ENCODE data around the gene MOV10. TPM values are rescaled to one million over a fixed set of nuclear protein-coding genes. Genes with fewer than 3 reads are reported as not detected.

MOV10 gene
- polyA plus RNA-seq, 1 of the 3 experiments (the other 2 are of a cell fraction) = 87.4 TPM

DNA sequence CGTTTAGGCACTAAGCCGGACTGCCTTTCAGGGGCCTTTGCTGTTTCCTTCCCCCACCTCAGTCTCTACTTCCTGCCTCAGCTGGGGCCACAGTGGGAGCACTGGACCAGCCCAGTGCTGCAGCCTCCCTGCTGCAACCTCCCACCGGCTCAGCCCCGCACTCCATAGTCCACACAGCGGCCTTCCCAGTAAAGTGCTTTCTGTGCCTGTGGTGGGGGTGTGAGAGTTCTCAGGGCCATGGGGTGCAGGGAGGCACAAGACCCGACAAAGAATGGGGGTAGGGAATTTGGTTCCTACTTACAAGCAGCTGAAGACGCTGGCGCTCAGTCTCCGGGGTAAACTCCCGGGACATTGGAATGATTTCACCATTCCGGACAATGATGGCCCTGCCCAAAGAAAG lies 37.2 kb downstream of the MOV10 start:
- no peak for DNase-seq
- no peaks in the 10 kb centered on the region for H3K9me3 ChIP-seq
- CTCF ChIA-PET = interaction anchor here (0.6 to 6.2 kb wide), 5 partner anchors 93 to 699 kb away, joined by 3 to 47 read pairs (median 4); no protein-coding TSS in a partner anchor

DNA sequence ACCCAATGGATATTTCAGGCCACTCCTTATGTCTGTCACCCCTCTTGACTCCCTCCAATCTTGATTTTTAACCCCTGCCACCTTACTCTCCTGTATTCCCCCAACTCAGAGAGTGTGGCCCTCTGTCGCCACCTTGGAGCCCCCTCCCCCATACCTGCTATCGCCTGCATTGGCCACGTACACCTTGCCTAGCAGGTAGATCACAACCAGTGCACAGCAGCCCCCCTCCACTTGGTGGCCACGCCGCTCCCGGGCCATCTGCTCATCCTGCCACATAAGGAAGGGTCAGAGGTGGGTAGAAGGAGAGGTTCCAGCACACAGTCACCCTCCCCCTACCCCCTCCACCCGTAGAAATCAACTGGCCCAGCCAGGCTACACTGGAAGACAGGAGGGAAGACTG lies 37.7 kb downstream of the MOV10 start:
- H4K20me1 ChIP-seq (ENCODE audit: insufficient read depth) = no peaks in the 10 kb centered on the region
- no peak overlapping the region for H3K9ac ChIP-seq
- ChIA-PET CTCF (interaction anchor here (1.2 to 6.2 kb wide), 4 partner anchors 9 to 321 kb away, joined by 4 to 47 read pairs (median 18); no protein-coding TSS in a partner anchor), POLR2A (no interaction called here)
- no peaks in the 10 kb centered on the region for H3K9me2 ChIP-seq
- no peaks in the 10 kb centered on the region for H3K36me3 ChIP-seq (replicated peaks in 1 of 2; ENCODE audit: control insufficient read depth in 1 of 2, insufficient read depth in 2 of 2, low read length in 1 of 2)
- H2AFZ ChIP-seq (ENCODE audit: low read depth) = no peak overlapping the region
- no peaks in the 10 kb centered on the region for H3K27me3 ChIP-seq (ENCODE audit: insufficient read depth)
- peaks cover 9% of the 10 kb centered on the region for H3F3A ChIP-seq (replicated peaks; ENCODE audit: insufficient read depth)
- H3K4me1 ChIP-seq (ENCODE audit: control insufficient read depth in 1 of 2, insufficient read depth in 2 of 2, low read depth in 1 of 2, low read length in 1 of 2) = peaks cover 0 to 21% of the 10 kb centered on the region in 2 experiments; a peak in 1 of 4 replicates
- H3K4me2 ChIP-seq = no peak overlapping the region
- H3K79me2 ChIP-seq (ENCODE audit: insufficient read depth) = no peaks in the 10 kb centered on the region
- no peak overlapping the region for H3K4me3 ChIP-seq (ENCODE audit: low read depth in 2 of 2, low read length in 1 of 2)
- DNase-seq = no peak
- H3K9me3 ChIP-seq = no peaks in the 10 kb centered on the region
- H3K27ac ChIP-seq (ENCODE audit: low read depth in 2 of 2, low read length in 1 of 2) = no peak overlapping the region
- 88% methylated on average over 7 of the region's 7 CpGs for WGBS (ENCODE audit: low lambda C conversion rate)
- TF ChIP-seq, protein P1, sequence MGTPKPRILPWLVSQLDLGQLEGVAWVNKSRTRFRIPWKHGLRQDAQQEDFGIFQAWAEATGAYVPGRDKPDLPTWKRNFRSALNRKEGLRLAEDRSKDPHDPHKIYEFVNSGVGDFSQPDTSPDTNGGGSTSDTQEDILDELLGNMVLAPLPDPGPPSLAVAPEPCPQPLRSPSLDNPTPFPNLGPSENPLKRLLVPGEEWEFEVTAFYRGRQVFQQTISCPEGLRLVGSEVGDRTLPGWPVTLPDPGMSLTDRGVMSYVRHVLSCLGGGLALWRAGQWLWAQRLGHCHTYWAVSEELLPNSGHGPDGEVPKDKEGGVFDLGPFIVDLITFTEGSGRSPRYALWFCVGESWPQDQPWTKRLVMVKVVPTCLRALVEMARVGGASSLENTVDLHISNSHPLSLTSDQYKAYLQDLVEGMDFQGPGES (IDR thresholded peaks at IDR 0.05; ENCODE audit: low read depth, low read length) = no peak
- TF ChIP-seq, protein P2, sequence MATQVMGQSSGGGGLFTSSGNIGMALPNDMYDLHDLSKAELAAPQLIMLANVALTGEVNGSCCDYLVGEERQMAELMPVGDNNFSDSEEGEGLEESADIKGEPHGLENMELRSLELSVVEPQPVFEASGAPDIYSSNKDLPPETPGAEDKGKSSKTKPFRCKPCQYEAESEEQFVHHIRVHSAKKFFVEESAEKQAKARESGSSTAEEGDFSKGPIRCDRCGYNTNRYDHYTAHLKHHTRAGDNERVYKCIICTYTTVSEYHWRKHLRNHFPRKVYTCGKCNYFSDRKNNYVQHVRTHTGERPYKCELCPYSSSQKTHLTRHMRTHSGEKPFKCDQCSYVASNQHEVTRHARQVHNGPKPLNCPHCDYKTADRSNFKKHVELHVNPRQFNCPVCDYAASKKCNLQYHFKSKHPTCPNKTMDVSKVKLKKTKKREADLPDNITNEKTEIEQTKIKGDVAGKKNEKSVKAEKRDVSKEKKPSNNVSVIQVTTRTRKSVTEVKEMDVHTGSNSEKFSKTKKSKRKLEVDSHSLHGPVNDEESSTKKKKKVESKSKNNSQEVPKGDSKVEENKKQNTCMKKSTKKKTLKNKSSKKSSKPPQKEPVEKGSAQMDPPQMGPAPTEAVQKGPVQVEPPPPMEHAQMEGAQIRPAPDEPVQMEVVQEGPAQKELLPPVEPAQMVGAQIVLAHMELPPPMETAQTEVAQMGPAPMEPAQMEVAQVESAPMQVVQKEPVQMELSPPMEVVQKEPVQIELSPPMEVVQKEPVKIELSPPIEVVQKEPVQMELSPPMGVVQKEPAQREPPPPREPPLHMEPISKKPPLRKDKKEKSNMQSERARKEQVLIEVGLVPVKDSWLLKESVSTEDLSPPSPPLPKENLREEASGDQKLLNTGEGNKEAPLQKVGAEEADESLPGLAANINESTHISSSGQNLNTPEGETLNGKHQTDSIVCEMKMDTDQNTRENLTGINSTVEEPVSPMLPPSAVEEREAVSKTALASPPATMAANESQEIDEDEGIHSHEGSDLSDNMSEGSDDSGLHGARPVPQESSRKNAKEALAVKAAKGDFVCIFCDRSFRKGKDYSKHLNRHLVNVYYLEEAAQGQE (IDR thresholded peaks at IDR 0.05; ENCODE audit: low read depth, low read length) = no peak
- no peak for TF ChIP-seq JUND (IDR thresholded peaks at IDR 0.05)
- no peak for TF ChIP-seq POLR2AphosphoS5 (IDR thresholded peaks at IDR 0.05; ENCODE audit: low read depth, low read length)
- TF ChIP-seq, protein P3, sequence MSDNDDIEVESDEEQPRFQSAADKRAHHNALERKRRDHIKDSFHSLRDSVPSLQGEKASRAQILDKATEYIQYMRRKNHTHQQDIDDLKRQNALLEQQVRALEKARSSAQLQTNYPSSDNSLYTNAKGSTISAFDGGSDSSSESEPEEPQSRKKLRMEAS (IDR thresholded peaks at IDR 0.05; ENCODE audit: low read depth) = no peak
- TF ChIP-seq, protein P4, sequence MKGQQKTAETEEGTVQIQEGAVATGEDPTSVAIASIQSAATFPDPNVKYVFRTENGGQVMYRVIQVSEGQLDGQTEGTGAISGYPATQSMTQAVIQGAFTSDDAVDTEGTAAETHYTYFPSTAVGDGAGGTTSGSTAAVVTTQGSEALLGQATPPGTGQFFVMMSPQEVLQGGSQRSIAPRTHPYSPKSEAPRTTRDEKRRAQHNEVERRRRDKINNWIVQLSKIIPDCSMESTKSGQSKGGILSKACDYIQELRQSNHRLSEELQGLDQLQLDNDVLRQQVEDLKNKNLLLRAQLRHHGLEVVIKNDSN (IDR thresholded peaks at IDR 0.05; ENCODE audit: borderline replicate concordance, low read depth) = no peak
- TF ChIP-seq FOSL2 (IDR thresholded peaks at IDR 0.05; ENCODE audit: borderline replicate concordance, low read depth) = no peak
- no peak for TF ChIP-seq TEAD4 (IDR thresholded peaks at IDR 0.05; ENCODE audit: borderline replicate concordance, insufficient read depth)
- no peak for TF ChIP-seq FOXM1 (IDR thresholded peaks at IDR 0.05; ENCODE audit: low read depth)
- TF ChIP-seq, protein P5, sequence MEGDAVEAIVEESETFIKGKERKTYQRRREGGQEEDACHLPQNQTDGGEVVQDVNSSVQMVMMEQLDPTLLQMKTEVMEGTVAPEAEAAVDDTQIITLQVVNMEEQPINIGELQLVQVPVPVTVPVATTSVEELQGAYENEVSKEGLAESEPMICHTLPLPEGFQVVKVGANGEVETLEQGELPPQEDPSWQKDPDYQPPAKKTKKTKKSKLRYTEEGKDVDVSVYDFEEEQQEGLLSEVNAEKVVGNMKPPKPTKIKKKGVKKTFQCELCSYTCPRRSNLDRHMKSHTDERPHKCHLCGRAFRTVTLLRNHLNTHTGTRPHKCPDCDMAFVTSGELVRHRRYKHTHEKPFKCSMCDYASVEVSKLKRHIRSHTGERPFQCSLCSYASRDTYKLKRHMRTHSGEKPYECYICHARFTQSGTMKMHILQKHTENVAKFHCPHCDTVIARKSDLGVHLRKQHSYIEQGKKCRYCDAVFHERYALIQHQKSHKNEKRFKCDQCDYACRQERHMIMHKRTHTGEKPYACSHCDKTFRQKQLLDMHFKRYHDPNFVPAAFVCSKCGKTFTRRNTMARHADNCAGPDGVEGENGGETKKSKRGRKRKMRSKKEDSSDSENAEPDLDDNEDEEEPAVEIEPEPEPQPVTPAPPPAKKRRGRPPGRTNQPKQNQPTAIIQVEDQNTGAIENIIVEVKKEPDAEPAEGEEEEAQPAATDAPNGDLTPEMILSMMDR (IDR thresholded peaks at IDR 0.05) = no peak
- TF ChIP-seq, protein P6, sequence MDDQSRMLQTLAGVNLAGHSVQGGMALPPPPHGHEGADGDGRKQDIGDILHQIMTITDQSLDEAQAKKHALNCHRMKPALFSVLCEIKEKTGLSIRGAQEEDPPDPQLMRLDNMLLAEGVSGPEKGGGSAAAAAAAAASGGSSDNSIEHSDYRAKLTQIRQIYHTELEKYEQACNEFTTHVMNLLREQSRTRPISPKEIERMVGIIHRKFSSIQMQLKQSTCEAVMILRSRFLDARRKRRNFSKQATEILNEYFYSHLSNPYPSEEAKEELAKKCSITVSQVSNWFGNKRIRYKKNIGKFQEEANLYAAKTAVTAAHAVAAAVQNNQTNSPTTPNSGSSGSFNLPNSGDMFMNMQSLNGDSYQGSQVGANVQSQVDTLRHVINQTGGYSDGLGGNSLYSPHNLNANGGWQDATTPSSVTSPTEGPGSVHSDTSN (IDR thresholded peaks at IDR 0.05) = no peak
- TF ChIP-seq NRF1 (IDR thresholded peaks at IDR 0.05; ENCODE audit: low read depth, low read length) = no peak
- no peak for TF ChIP-seq TAF1 (IDR thresholded peaks at IDR 0.05; ENCODE audit: borderline replicate concordance, low read depth, low read length)
- TF ChIP-seq NFIC (IDR thresholded peaks at IDR 0.05; ENCODE audit: borderline replicate concordance) = no peak
- no peak for TF ChIP-seq SIN3A (IDR thresholded peaks at IDR 0.05; ENCODE audit: borderline replicate concordance, low read depth, low read length)

More for the DNA sequence above, 37.2 kb downstream of the MOV10 start:
- Histone ChIP-seq H3K4me2 (no peak overlapping the region), H3K27ac (ENCODE audit: low read depth in 2 of 2, low read length in 1 of 2) (no peak overlapping the region), H3K4me1 (ENCODE audit: control insufficient read depth in 1 of 2, insufficient read depth in 2 of 2, low read depth in 1 of 2, low read length in 1 of 2) (peaks cover 0 to 21% of the 10 kb centered on the region in 2 experiments; a peak in 1 of 4 replicates), H3K9ac (no peak overlapping the region), H3F3A (replicated peaks; ENCODE audit: insufficient read depth) (peaks cover 6% of the 10 kb centered on the region), H3K79me2 (ENCODE audit: insufficient read depth) (peaks cover 2% of the 10 kb centered on the region), H3K4me3 (ENCODE audit: low read depth in 2 of 2, low read length in 1 of 2) (no peak overlapping the region), H4K20me1 (ENCODE audit: insufficient read depth) (no peaks in the 10 kb centered on the region), H3K9me2 (no peaks in the 10 kb centered on the region), H2AFZ (ENCODE audit: low read depth) (no peak overlapping the region), H3K36me3 (replicated peaks in 1 of 2; ENCODE audit: control insufficient read depth in 1 of 2, insufficient read depth in 2 of 2, low read length in 1 of 2) (no peaks in the 10 kb centered on the region), H3K27me3 (ENCODE audit: insufficient read depth) (no peaks in the 10 kb centered on the region)
- WGBS (ENCODE audit: low lambda C conversion rate) = 91% methylated on average over 8 of the region's 11 CpGs
- POLR2A ChIA-PET = no interaction called here
- TF ChIP-seq JUND (IDR thresholded peaks at IDR 0.05) (no peak), GATA2 (CRISPR knock-in tag; IDR thresholded peaks at IDR 0.05) (no peak), FOXJ3 (CRISPR knock-in tag; IDR thresholded peaks at IDR 0.05) (no peak), NFIC (IDR thresholded peaks at IDR 0.05; ENCODE audit: borderline replicate concordance) (no peak), MXI1 (IDR thresholded peaks at IDR 0.05; ENCODE audit: low read depth, low read length) (no peak), NRF1 (IDR thresholded peaks at IDR 0.05; ENCODE audit: low read depth, low read length) (no peak), GABPA (IDR thresholded peaks at IDR 0.05; ENCODE audit: low read depth) (no peak)
